Tibial artery (tissue), 4 donors: ENCODE measurements around the gene RNF220.

Source experiments
- DNase-seq, 2 donors: peaks; one replicate each; pipeline ENCODE4 v3.0.0-alpha.2; 2019
- H3K27ac ChIP-seq, 2 donors: fragments of 200-600 bp; sonication (generic) in 1 of 2; 1 replicate in 1 of 2; 2 replicates in 1 of 2; pipeline ENCODE4 v1.5.1; 2018 to 2019; ENCODE audit warnings: mild to moderate bottlenecking in 1 of 2
- H3K27me3 ChIP-seq, 2 donors: fragments of 200-600 bp; sonication (generic) in 1 of 2; one replicate each; pipeline versions ENCODE4 v1.5.1 to v1.6.0; 2016 to 2019
- H3K36me3 ChIP-seq, 3 donors: fragments of 200-600 bp; sonication (generic) in 2 of 3; one replicate each; pipeline ENCODE4 v1.5.1; 2016 to 2019; ENCODE audit warnings: mild to moderate bottlenecking in 2 of 3
- H3K4me1 ChIP-seq, 4 donors: fragments of 200-600 bp; sonication (generic) in 2 of 4; 1 replicate in 3 of 4; 2 replicates in 1 of 4; pipeline ENCODE4 v1.5.1; 2016 to 2019
- H3K4me3 ChIP-seq, 2 donors: fragments of 200-600 bp; sonication (generic) in 1 of 2; 1 replicate in 1 of 2; 2 replicates in 1 of 2; pipeline ENCODE4 v1.5.1; 2018 to 2019; ENCODE audit warnings: mild to moderate bottlenecking in 2 of 2
- H3K9me3 ChIP-seq, 3 donors: fragments of 200-600 bp; sonication (generic) in 1 of 3; one replicate each; pipeline ENCODE4 v1.5.1; 2016 to 2019
- CTCF ChIP-seq, 2 experiments: fragments of 200-600 bp in 1 of 2; fragments of 450-650 bp in 1 of 2; IDR thresholded peaks; one replicate each; pipeline ENCODE4 v1.5.1; 2017 to 2019; ENCODE audit warnings: antibody characterized with exemption in 2 of 2, mild to moderate bottlenecking in 1 of 2, moderate library complexity in 1 of 2
- intact Hi-C: fragments of 100-400 bp; cut with DNase I; formaldehyde crosslinking; loops from one replicate; pipeline ENCODE4 v1.15.0; 2023; ENCODE audit warnings: low total_unique reads

Gene RNF220

GRCh38 chr1:44621841-44622286, 216.8 kb downstream of the RNF220 start:
- no peak for TF ChIP-seq CTCF (IDR thresholded peaks at IDR 0.05)
- Histone ChIP-seq H3K4me1 (peaks cover 0 to 8% (median 7%) of the 10 kb centered on the region in 4 donors), H3K4me3 (no peak overlapping the region), H3K27ac (no peak overlapping the region), H3K27me3 (peaks cover 0 to 16% of the 10 kb centered on the region in 2 donors), H3K9me3 (no peaks in the 10 kb centered on the region), H3K36me3 (no peaks in the 10 kb centered on the region)
- DNase-seq, result no peak
- intact Hi-C loops, result no loop called here

- Histone ChIP-seq H3K9me3 (no peaks in the 10 kb centered on the region), H3K4me3 (no peak overlapping the region), H3K4me1 (no peaks in the 10 kb centered on the region), H3K27me3 (no peaks in the 10 kb centered on the region), H3K27ac (no peak overlapping the region), H3K36me3 (no peaks in the 10 kb centered on the region)
- TF ChIP-seq CTCF (IDR thresholded peaks at IDR 0.05), result no peak
- intact Hi-C loops, result no loop called here
- DNase-seq, result no peak
Measured at GRCh38 chr1:44624268-44624901, 219.3 kb downstream of the RNF220 start.

- TF ChIP-seq CTCF (IDR thresholded peaks at IDR 0.05), result no peak
- H3K27me3 ChIP-seq, result no peaks in the 10 kb centered on the region
Measured at GRCh38 chr1:44625348-44625747, 220.3 kb downstream of the RNF220 start.

GRCh38 chr1:44628962-44629756, 224.1 kb downstream of the RNF220 start:
- intact Hi-C loops, result no loop called here
- H3K36me3 ChIP-seq, result peaks cover 0 to 2% (median 0%) of the 10 kb centered on the region in 3 donors

More at GRCh38 chr1:44625348-44625747, 220.3 kb downstream of the RNF220 start:
- Histone ChIP-seq H3K36me3 (no peaks in the 10 kb centered on the region), H3K4me1 (no peaks in the 10 kb centered on the region), H3K27ac (no peak overlapping the region), H3K4me3 (no peak overlapping the region), H3K9me3 (no peaks in the 10 kb centered on the region)
- intact Hi-C loops, result no loop called here
- DNase-seq, result no peak

GRCh38 chr1:44630116-44630515, 225.1 kb downstream of the RNF220 start:
- intact Hi-C loops, result no loop called here
- H3K4me1 ChIP-seq, result peaks cover 0 to 28% (median 20%) of the 10 kb centered on the region in 4 donors
- no peak for DNase-seq
- H3K9me3 ChIP-seq, result no peaks in the 10 kb centered on the region
- no peak overlapping the region for H3K27ac ChIP-seq
- peaks cover 0 to 12% (median 6%) of the 10 kb centered on the region in 3 donors for H3K36me3 ChIP-seq
- TF ChIP-seq CTCF (IDR thresholded peaks at IDR 0.05), result no peak
- no peak overlapping the region for H3K4me3 ChIP-seq
- H3K27me3 ChIP-seq, result no peaks in the 10 kb centered on the region

More at GRCh38 chr1:44628962-44629756, 224.1 kb downstream of the RNF220 start:
- TF ChIP-seq CTCF (IDR thresholded peaks at IDR 0.05), result no peak
- no peaks in the 10 kb centered on the region for H3K27me3 ChIP-seq
- no peak overlapping the region for H3K27ac ChIP-seq
- no peak for DNase-seq
- H3K9me3 ChIP-seq, result no peaks in the 10 kb centered on the region
- peaks cover 0 to 23% (median 19%) of the 10 kb centered on the region in 4 donors for H3K4me1 ChIP-seq
- H3K4me3 ChIP-seq, result no peak overlapping the region
